Chondrocyte (in vitro differentiated cells): ENCODE results near the gene SUMF2. TPM values are rescaled to one million over a fixed set of nuclear protein-coding genes. Genes with fewer than 3 reads are reported as not detected.
"Not testable (repeated sequence)": the region's sequence is repeated elsewhere in the genome, so short reads cannot be mapped to it uniquely, and the experiment has no call there.

Experiments
- DNase-seq: peaks from one replicate; pipeline ENCODE4 v3.0.0; 2021; ENCODE audit warnings: mixed read lengths, low spot score
- H3K27ac Mint-ChIP-seq: one replicate; pipeline ENCODE4 v1.8.0; 2021; ENCODE audit warnings: mild to moderate bottlenecking, moderate library complexity, mixed read lengths; ENCODE audit not compliant: unreplicated experiment
- H3K27me3 Mint-ChIP-seq: 2 replicates; pipeline ENCODE4 v1.8.0; 2021; ENCODE audit warnings: low read depth, mixed read lengths
- H3K36me3 Mint-ChIP-seq: 2 replicates; pipeline ENCODE4 v1.8.0; 2021; ENCODE audit warnings: low read depth, mixed read lengths
- H3K4me1 Mint-ChIP-seq: 2 replicates; pipeline ENCODE4 v1.8.0; 2021; ENCODE audit warnings: low read depth, mild to moderate bottlenecking, mixed read lengths
- H3K4me3 Mint-ChIP-seq: one replicate; pipeline ENCODE4 v1.8.0; 2021; ENCODE audit warnings: mild to moderate bottlenecking, moderate library complexity, mixed read lengths; ENCODE audit not compliant: unreplicated experiment
- H3K9me3 Mint-ChIP-seq: 2 replicates; pipeline ENCODE4 v1.8.0; 2021; ENCODE audit warnings: low read depth, mixed read lengths
- CTCF ChIP-seq: fragments of 200-600 bp; sonication (generic); IDR thresholded peaks from 2 replicates; pipeline ENCODE4 v1.5.0; 2021; ENCODE audit warnings: antibody characterized with exemption, mild to moderate bottlenecking, moderate library complexity
- total RNA-seq: library from RNA; stranded (reverse); gene quantifications from 3 replicates; pipeline ENCODE4 v1.2.1, GENCODE V29; 2021

SUMF2 gene
- total RNA-seq, 1 donor from 2014 or later, result 158 TPM

GRCh38 chr7:56046721-56047445, 17.2 kb upstream of the SUMF2 start:
- no peak for DNase-seq
- H3K4me1 Mint-ChIP-seq, result peaks cover 37% of the 10 kb centered on the region
- no peaks in the 10 kb centered on the region for H3K36me3 Mint-ChIP-seq
- TF ChIP-seq CTCF, result no peak
- no peak overlapping the region for H3K4me3 Mint-ChIP-seq
- no peaks in the 10 kb centered on the region for H3K9me3 Mint-ChIP-seq
- no peaks in the 10 kb centered on the region for H3K27me3 Mint-ChIP-seq
- peak overlapping the region; percentile 91 for H3K27ac Mint-ChIP-seq

- not testable (repeated sequence) for H3K9me3 Mint-ChIP-seq, H3K27me3 Mint-ChIP-seq, H3K36me3 Mint-ChIP-seq, DNase-seq, H3K4me3 Mint-ChIP-seq
- Mint-ChIP-seq H3K27ac (peak overlapping the region; percentile 91), H3K4me1 (peaks cover 41% of the 10 kb centered on the region)
These were observed 16.5 kb upstream of the SUMF2 start for GRCh38 chr7:56047446-56048116.

- no peak for DNase-seq
- Mint-ChIP-seq H3K27me3 (no peaks in the 10 kb centered on the region), H3K4me3 (no peak overlapping the region), H3K36me3 (no peaks in the 10 kb centered on the region), H3K4me1 (peaks cover 47% of the 10 kb centered on the region), H3K9me3 (no peaks in the 10 kb centered on the region), H3K27ac (peak overlapping the region; percentile 75)
- TF ChIP-seq CTCF, result no peak
These were observed 15.8 kb upstream of the SUMF2 start for GRCh38 chr7:56048245-56048644.

GRCh38 chr7:56048763-56049162, 15.3 kb upstream of the SUMF2 start:
- not testable (repeated sequence) for H3K36me3 Mint-ChIP-seq, H3K9me3 Mint-ChIP-seq, H3K27me3 Mint-ChIP-seq, H3K4me3 Mint-ChIP-seq, DNase-seq
- Mint-ChIP-seq H3K27ac (peak overlapping the region; percentile 75), H3K4me1 (peaks cover 51% of the 10 kb centered on the region)
- TF ChIP-seq CTCF, result peak; percentile 9

GRCh38 chr7:56051053-56051338, 13.1 kb upstream of the SUMF2 start:
- no peak for DNase-seq
- TF ChIP-seq CTCF, result no peak
- H3K36me3 Mint-ChIP-seq, result peaks cover 4% of the 10 kb centered on the region
- H3K27me3 Mint-ChIP-seq, result no peaks in the 10 kb centered on the region
- H3K4me3 Mint-ChIP-seq, result peak overlapping the region; percentile 94
- H3K4me1 Mint-ChIP-seq, result peaks cover 61% of the 10 kb centered on the region
- peak overlapping the region; percentile 96 for H3K27ac Mint-ChIP-seq
- H3K9me3 Mint-ChIP-seq, result no peaks in the 10 kb centered on the region
